HUES6 (cell line): Measurements from ENCODE around the gene PIK3CD.
"Not testable (repeated sequence)": the region's sequence is repeated elsewhere in the genome, so short reads cannot be mapped to it uniquely, and the experiment has no call there.

Source experiments
- H3K27ac ChIP-seq: 2 replicates; pipeline ENCODE4 v1.7.0; 2013; ENCODE audit warnings: low read depth, mild to moderate bottlenecking, low read length, inconsistent platforms
- H3K27me3 ChIP-seq: 2 replicates; pipeline ENCODE4 v1.6.1; 2013; ENCODE audit warnings: low read length; ENCODE audit not compliant: control insufficient read depth, insufficient read depth
- H3K36me3 ChIP-seq: 2 replicates; pipeline ENCODE4 v1.6.1; 2013; ENCODE audit warnings: low read length; ENCODE audit not compliant: control insufficient read depth, insufficient read depth
- H3K4me1 ChIP-seq: 2 replicates; pipeline ENCODE4 v1.6.1; 2013; ENCODE audit warnings: low read length; ENCODE audit not compliant: control insufficient read depth, insufficient read depth
- H3K4me3 ChIP-seq: 2 replicates; pipeline ENCODE4 v1.5.1; 2013; ENCODE audit warnings: low read depth, low read length
- H3K9ac ChIP-seq: one replicate; pipeline ENCODE4 v1.6.1; 2013; ENCODE audit warnings: mild to moderate bottlenecking, low read length
- H3K9me3 ChIP-seq: 2 replicates; pipeline ENCODE4 v1.6.1; 2013; ENCODE audit warnings: low read depth, low read length; ENCODE audit not compliant: control insufficient read depth, insufficient read depth

The PIK3CD gene

DNA sequence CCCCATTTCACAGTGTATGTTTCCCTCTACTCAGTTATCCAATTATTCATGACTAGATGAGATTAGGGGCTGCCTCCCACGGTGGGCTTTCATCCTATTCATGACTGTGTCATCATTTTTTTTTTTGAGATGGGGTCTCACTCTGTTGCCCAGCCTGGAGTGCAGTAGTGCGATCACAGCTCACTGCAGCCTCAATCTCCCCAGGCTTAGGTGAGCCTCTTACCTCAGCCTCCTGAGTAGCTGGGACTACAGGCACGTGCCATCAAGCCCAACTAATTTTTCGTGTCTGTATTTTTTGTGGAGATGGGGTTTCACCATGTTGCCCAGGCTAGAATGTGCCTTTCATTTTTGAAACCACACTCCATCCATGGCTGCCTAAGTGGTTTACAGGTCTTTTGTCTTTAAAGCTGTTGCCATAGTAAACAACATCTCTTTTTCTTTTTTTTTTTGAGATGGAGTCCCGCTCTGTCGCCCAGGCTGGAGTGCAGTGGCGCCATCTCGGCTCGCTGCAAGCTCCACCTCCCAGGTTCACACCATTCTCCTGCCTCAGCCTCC is 60.0 kb downstream of the PIK3CD start:
- H3K4me1 ChIP-seq: peaks cover 15% of the 10 kb centered on the region
- no peak overlapping the region for H3K27ac ChIP-seq
- H3K36me3 ChIP-seq: peaks cover 10% of the 10 kb centered on the region; the same call in 1 of the 2 replicates
- no peaks in the 10 kb centered on the region for H3K27me3 ChIP-seq
- H3K9me3 ChIP-seq: no peaks in the 10 kb centered on the region
- no peak overlapping the region for H3K9ac ChIP-seq
- no peak overlapping the region for H3K4me3 ChIP-seq

DNA sequence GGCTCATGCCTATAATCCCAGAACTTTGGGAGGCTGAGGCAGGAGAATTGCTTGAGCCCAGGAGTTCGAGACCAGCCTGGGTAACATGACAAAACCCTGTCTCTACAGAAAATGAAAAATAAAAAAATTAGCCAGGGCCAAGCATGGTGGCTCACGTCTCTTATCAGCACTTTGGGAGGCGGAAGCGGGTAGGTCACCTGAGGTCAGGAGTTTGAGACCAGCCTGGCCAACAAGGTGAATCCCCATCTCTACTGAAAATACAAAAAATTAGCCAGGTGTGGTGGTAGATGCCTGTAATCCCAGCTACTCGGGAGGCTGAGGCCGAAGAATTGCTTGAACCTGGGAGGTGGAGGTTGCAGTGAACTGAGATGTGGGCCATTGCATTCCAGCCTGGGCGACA is 61.2 kb downstream of the PIK3CD start:
- peaks cover 27% of the 10 kb centered on the region for H3K4me1 ChIP-seq
- H3K9me3 ChIP-seq, H3K36me3 ChIP-seq, H3K4me3 ChIP-seq, H3K27ac ChIP-seq, H3K9ac ChIP-seq, H3K27me3 ChIP-seq: not testable (repeated sequence)

GRCh38 chr1:9714257-9714718 is 62.8 kb downstream of the PIK3CD start:
- no peaks in the 10 kb centered on the region for H3K9me3 ChIP-seq
- peaks cover 41% of the 10 kb centered on the region for H3K4me1 ChIP-seq
- H3K27ac ChIP-seq: no peak overlapping the region
- no peak overlapping the region for H3K9ac ChIP-seq
- peaks cover 10% of the 10 kb centered on the region; the same call in 1 of the 2 replicates for H3K36me3 ChIP-seq
- no peak overlapping the region for H3K4me3 ChIP-seq
- no peaks in the 10 kb centered on the region for H3K27me3 ChIP-seq

- H3K9ac ChIP-seq: no peak overlapping the region
- H3K4me1 ChIP-seq: peaks cover 41% of the 10 kb centered on the region
- H3K9me3 ChIP-seq: no peaks in the 10 kb centered on the region
- no peak overlapping the region for H3K27ac ChIP-seq
- no peaks in the 10 kb centered on the region for H3K27me3 ChIP-seq
- H3K4me3 ChIP-seq: no peak overlapping the region
- H3K36me3 ChIP-seq: peaks cover 6% of the 10 kb centered on the region; the same call in 1 of the 2 replicates
Measured at GRCh38 chr1:9715536-9716226, 64.2 kb downstream of the PIK3CD start.

GRCh38 chr1:9716404-9717192 is 65.1 kb downstream of the PIK3CD start:
- H3K9ac ChIP-seq: no peak overlapping the region
- no peaks in the 10 kb centered on the region for H3K9me3 ChIP-seq
- no peaks in the 10 kb centered on the region for H3K27me3 ChIP-seq
- H3K4me3 ChIP-seq: no peak overlapping the region
- H3K27ac ChIP-seq: peak overlapping the region; percentile 15
- peaks cover 6% of the 10 kb centered on the region; the same call in 1 of the 2 replicates for H3K36me3 ChIP-seq
- peaks cover 48% of the 10 kb centered on the region for H3K4me1 ChIP-seq

DNA sequence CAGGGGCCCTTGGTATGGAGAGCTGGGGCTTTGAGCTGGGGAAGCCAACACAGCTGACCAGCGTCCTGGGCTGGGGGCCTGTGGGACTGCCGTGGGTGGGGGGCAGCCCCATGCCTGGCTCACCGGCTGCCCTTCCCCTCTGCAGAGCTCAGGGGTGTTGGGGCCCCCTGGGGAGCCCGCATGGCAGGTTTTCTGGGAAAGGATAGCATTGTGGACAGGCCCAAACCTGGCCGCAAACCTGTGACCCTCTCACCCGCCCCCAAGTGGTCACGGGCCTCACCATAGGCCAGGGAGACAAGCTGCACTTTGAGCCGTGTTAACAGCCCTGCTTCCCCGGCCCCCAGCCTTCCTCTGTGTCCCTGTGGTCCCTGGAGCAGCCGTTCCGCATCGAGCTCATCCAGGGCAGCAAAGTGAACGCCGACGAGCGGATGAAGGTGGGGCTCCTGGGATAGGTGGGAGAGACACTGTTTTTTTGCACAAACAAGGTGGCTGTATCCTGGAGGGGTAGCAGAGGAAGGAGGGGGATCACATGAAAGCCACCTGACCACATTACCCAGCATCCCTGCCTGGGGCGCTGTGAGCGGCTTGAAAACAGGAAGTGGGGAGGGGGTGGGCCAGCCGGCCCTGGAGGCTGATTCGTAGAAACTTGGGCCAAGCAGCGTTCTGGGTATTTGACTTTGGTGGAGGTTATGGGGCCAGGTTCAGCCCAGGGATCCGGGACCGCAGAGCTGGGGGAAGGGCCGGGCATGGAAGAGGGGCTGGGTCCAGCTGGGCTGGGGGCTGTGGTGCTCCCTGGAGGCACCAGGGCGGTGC is 65.9 kb downstream of the PIK3CD start:
- Histone ChIP-seq H3K36me3 (peaks cover 13% of the 10 kb centered on the region; the same call in 1 of the 2 replicates), H3K4me1 (peaks cover 49% of the 10 kb centered on the region), H3K4me3 (no peak overlapping the region)

DNA sequence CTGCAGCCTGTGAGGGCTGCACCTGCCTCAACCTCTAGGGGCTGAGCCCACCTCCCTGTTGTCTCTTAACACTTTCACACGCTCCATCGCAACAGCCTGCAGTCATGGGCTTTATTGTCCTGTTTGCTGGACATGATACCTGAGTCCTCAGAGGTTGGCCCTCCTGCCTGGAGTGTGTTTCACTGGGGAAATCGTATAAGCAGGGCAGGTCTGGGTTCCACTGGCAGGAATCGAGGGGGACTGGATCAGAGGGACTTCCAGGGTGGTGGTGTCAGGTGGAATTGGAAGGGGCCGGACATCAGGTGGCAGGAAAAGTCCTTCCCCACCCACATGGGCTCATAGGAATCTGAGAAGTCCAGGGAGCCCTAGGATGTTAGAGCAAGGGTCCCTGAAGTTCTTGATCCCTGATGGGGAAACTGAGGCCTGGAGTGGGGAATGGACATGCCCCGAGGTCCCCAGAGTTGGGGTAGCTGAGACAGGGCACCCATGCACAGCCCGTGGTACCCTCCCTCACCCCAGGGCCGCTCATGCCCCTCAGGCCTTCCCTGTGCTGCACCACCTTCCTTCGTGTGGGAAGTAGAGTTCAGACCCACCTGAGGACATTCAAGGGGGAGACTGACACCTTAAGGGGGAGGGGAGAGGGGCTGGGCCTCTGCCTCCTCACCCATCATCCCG is 66.6 kb downstream of the PIK3CD start:
- Histone ChIP-seq H3K9ac (peak overlapping the region; percentile 51), H3K4me1 (peaks cover 49% of the 10 kb centered on the region), H3K4me3 (no peak overlapping the region), H3K9me3 (peaks cover 6% of the 10 kb centered on the region), H3K27ac (peak overlapping the region; percentile 15), H3K27me3 (no peaks in the 10 kb centered on the region), H3K36me3 (peaks cover 20% of the 10 kb centered on the region)

More for the DNA sequence above, 65.9 kb downstream of the PIK3CD start:
- peak overlapping the region; percentile 15 for H3K27ac ChIP-seq
- peak overlapping the region; percentile 51 for H3K9ac ChIP-seq
- H3K9me3 ChIP-seq: no peaks in the 10 kb centered on the region
- no peaks in the 10 kb centered on the region for H3K27me3 ChIP-seq

- Histone ChIP-seq H3K4me1 (peaks cover 37% of the 10 kb centered on the region), H3K4me3 (no peak overlapping the region), H3K27me3 (no peaks in the 10 kb centered on the region), H3K9ac (no peak overlapping the region), H3K9me3 (peaks cover 15% of the 10 kb centered on the region), H3K27ac (no peak overlapping the region; the same call in 1 of the 2 replicates), H3K36me3 (peaks cover 34% of the 10 kb centered on the region)
Measured at GRCh38 chr1:9719978-9720722, 68.6 kb downstream of the PIK3CD start.

DNA sequence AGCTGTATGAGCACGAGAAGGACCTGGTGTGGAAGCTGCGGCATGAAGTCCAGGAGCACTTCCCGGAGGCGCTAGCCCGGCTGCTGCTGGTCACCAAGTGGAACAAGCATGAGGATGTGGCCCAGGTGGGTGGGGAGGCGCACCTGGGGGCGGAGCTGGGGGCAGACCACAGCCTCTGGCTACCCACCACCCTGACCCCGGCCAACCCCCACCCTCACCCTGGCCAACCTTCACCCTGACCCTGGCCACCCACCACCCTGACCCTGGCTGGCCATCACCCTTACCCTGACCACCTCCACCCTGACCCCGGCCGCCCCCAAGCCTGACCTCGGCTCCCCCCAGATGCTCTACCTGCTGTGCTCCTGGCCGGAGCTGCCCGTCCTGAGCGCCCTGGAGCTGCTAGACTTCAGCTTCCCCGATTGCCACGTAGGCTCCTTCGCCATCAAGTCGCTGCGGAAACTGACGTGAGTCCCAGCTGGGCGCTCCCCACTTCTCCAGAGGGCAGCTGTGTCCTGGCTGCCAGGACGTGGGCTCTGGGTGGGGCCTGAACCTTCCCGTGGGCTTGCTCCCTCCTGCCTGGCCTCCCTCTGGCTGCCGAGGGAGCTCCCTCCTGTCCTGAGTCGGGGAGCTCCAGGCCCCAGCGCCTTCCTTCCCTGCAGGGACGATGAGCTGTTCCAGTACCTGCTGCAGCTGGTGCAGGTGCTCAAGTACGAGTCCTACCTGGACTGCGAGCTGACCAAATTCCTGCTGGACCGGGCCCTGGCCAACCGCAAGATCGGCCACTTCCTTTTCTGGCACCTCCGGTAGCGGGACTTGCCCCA is 69.5 kb downstream of the PIK3CD start:
- Histone ChIP-seq H3K9ac (no peak overlapping the region), H3K27me3 (no peaks in the 10 kb centered on the region), H3K4me3 (no peak overlapping the region), H3K27ac (no peak overlapping the region), H3K36me3 (peaks cover 32% of the 10 kb centered on the region), H3K4me1 (peaks cover 33% of the 10 kb centered on the region), H3K9me3 (peaks cover 15% of the 10 kb centered on the region)
